Measurements from ENCODE around the gene SURF6.
"Not testable (repeated sequence)": the region's sequence is repeated elsewhere in the genome, so short reads cannot be mapped to it uniquely, and the experiment has no call there.

Gene SURF6

GRCh38 chr9:133348718-133349573 lies 13.0 kb upstream of the SURF6 start:
- in situ Hi-C loops (cut with MboI; ENCODE audit: low sequenced_read_pairs): no loop called here

- in situ Hi-C loops (cut with MboI; ENCODE audit: low sequenced_read_pairs): no loop called here
Measured at GRCh38 chr9:133347985-133348717, 12.2 kb upstream of the SURF6 start, which contains the start of the genes MED22 and RPL7A. MED22 (minus strand) TSS chr9:133348131; CDS start chr9:133346662, 1,469 bp downstream. RPL7A (plus strand) TSS chr9:133348218; CDS start chr9:133348244, 26 bp downstream.

- in situ Hi-C loops (cut with MboI; ENCODE audit: low sequenced_read_pairs): no loop called here
Measured at GRCh38 chr9:133347515-133347984, 11.6 kb upstream of the SURF6 start.

GRCh38 chr9:133346021-133346785 lies 10.2 kb upstream of the SURF6 start:
- in situ Hi-C loops (cut with MboI; ENCODE audit: low sequenced_read_pairs): no loop called here

- in situ Hi-C loops (cut with MboI; ENCODE audit: low sequenced_read_pairs): no loop called here
Measured at GRCh38 chr9:133345596-133345995, 9.6 kb upstream of the SURF6 start.

GRCh38 chr9:133344979-133345378 lies 9.0 kb upstream of the SURF6 start:
- in situ Hi-C loops (cut with MboI; ENCODE audit: low sequenced_read_pairs): no loop called here

GRCh38 chr9:133344071-133344470 lies 8.1 kb upstream of the SURF6 start:
- in situ Hi-C loops (cut with MboI; ENCODE audit: low sequenced_read_pairs): no loop called here

- in situ Hi-C loops (cut with MboI; ENCODE audit: low sequenced_read_pairs): no loop called here
Measured at GRCh38 chr9:133342570-133342969, 6.6 kb upstream of the SURF6 start.

GRCh38 chr9:133342069-133342406 lies 6.0 kb upstream of the SURF6 start:
- in situ Hi-C loops (cut with MboI; ENCODE audit: low sequenced_read_pairs): no loop called here

- in situ Hi-C loops (cut with MboI; ENCODE audit: low sequenced_read_pairs): no loop called here
Measured at GRCh38 chr9:133341369-133342068, 5.5 kb upstream of the SURF6 start.

- in situ Hi-C loops (cut with MboI; ENCODE audit: low sequenced_read_pairs): no loop called here
Measured at GRCh38 chr9:133340916-133341315, 4.9 kb upstream of the SURF6 start.

- in situ Hi-C loops (cut with MboI; ENCODE audit: low sequenced_read_pairs): no loop called here
Measured at GRCh38 chr9:133340256-133340655, 4.3 kb upstream of the SURF6 start.

- in situ Hi-C loops (cut with MboI; ENCODE audit: low sequenced_read_pairs): no loop called here
Measured at GRCh38 chr9:133339641-133340040, 3.7 kb upstream of the SURF6 start.

GRCh38 chr9:133334888-133335287 lies 1.1 kb downstream of the SURF6 start:
- in situ Hi-C loops (cut with MboI; ENCODE audit: low sequenced_read_pairs): not testable (repeated sequence)

GRCh38 chr9:133334161-133334560 lies 1.8 kb downstream of the SURF6 start:
- in situ Hi-C loops (cut with MboI; ENCODE audit: low sequenced_read_pairs): no loop called here

GRCh38 chr9:133333566-133333965 lies 2.4 kb downstream of the SURF6 start:
- in situ Hi-C loops (cut with MboI; ENCODE audit: low sequenced_read_pairs): no loop called here

GRCh38 chr9:133333011-133333410 lies 3.0 kb downstream of the SURF6 start:
- in situ Hi-C loops (cut with MboI; ENCODE audit: low sequenced_read_pairs): no loop called here

GRCh38 chr9:133332381-133332730 lies 3.6 kb downstream of the SURF6 start:
- in situ Hi-C loops (cut with MboI; ENCODE audit: low sequenced_read_pairs): no loop called here

GRCh38 chr9:133331641-133332380 lies 4.2 kb downstream of the SURF6 start:
- in situ Hi-C loops (cut with MboI; ENCODE audit: low sequenced_read_pairs): no loop called here

GRCh38 chr9:133331221-133331620 lies 4.8 kb downstream of the SURF6 start:
- in situ Hi-C loops (cut with MboI; ENCODE audit: low sequenced_read_pairs): no loop called here

Data from HL-60/S4 treated with retinoic acid at 250 ng/mL for 4 days and 3 days (cell line).